HG02973 (cell line): ENCODE measurements around the gene RAI14.
"Not testable (repeated sequence)": the region's sequence is repeated elsewhere in the genome, so short reads cannot be mapped to it uniquely, and the experiment has no call there.

Source experiments
- ATAC-seq: cut with Tn5 transposase; IDR thresholded peaks from one replicate; pipeline ENCODE4 v1.9.1; 2021; ENCODE audit warnings: moderate library complexity; ENCODE audit not compliant: unreplicated experiment

RAI14 gene

GRCh38 chr5:34697308-34698108, 41.4 kb downstream of the RAI14 start:
- ATAC-seq: no peak

GRCh38 chr5:34698109-34698419, 41.9 kb downstream of the RAI14 start:
- ATAC-seq: no peak

- ATAC-seq: no peak
Measured at GRCh38 chr5:34698754-34699153, 42.6 kb downstream of the RAI14 start.

GRCh38 chr5:34699155-34700077, 43.3 kb downstream of the RAI14 start:
- no peak for ATAC-seq

GRCh38 chr5:34700078-34700452, 43.9 kb downstream of the RAI14 start:
- ATAC-seq: no peak

- ATAC-seq: not testable (repeated sequence)
Measured at GRCh38 chr5:34701442-34701841, 45.3 kb downstream of the RAI14 start.

GRCh38 chr5:34703767-34704713, 47.9 kb downstream of the RAI14 start:
- ATAC-seq: no peak

- no peak for ATAC-seq
Measured at GRCh38 chr5:34706084-34706483, 50.0 kb downstream of the RAI14 start.

GRCh38 chr5:34707451-34708107, 51.5 kb downstream of the RAI14 start:
- no peak for ATAC-seq

- ATAC-seq: no peak
Measured at GRCh38 chr5:34708777-34709176, 52.6 kb downstream of the RAI14 start.

- ATAC-seq: no peak
Measured at GRCh38 chr5:34709861-34710673, 53.9 kb downstream of the RAI14 start.

- no peak for ATAC-seq
Measured at GRCh38 chr5:34712565-34712964, 56.4 kb downstream of the RAI14 start.

- ATAC-seq: no peak
Measured at GRCh38 chr5:34715711-34716110, 59.6 kb downstream of the RAI14 start.

- no peak for ATAC-seq
Measured at GRCh38 chr5:34716986-34717385, 60.9 kb downstream of the RAI14 start.

GRCh38 chr5:34717426-34718327, 61.5 kb downstream of the RAI14 start:
- no peak for ATAC-seq

- ATAC-seq: no peak
Measured at GRCh38 chr5:34718516-34718915, 62.4 kb downstream of the RAI14 start.

GRCh38 chr5:34719029-34719428, 62.9 kb downstream of the RAI14 start:
- no peak for ATAC-seq

- no peak for ATAC-seq
Measured at GRCh38 chr5:34721327-34721726, 65.2 kb downstream of the RAI14 start.

GRCh38 chr5:34722183-34722582, 66.1 kb downstream of the RAI14 start:
- no peak for ATAC-seq
